ENCODE results near the gene DDOST.

GRCh38 chr1:20708891-20709290 is 47.7 kb upstream of the DDOST start:
- TF ChIP-seq, protein P1, sequence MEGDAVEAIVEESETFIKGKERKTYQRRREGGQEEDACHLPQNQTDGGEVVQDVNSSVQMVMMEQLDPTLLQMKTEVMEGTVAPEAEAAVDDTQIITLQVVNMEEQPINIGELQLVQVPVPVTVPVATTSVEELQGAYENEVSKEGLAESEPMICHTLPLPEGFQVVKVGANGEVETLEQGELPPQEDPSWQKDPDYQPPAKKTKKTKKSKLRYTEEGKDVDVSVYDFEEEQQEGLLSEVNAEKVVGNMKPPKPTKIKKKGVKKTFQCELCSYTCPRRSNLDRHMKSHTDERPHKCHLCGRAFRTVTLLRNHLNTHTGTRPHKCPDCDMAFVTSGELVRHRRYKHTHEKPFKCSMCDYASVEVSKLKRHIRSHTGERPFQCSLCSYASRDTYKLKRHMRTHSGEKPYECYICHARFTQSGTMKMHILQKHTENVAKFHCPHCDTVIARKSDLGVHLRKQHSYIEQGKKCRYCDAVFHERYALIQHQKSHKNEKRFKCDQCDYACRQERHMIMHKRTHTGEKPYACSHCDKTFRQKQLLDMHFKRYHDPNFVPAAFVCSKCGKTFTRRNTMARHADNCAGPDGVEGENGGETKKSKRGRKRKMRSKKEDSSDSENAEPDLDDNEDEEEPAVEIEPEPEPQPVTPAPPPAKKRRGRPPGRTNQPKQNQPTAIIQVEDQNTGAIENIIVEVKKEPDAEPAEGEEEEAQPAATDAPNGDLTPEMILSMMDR (IDR thresholded peaks at IDR 0.05; ENCODE audit: poor library complexity) = no peak
- no peak for TF ChIP-seq EZH2 (IDR thresholded peaks at IDR 0.05; ENCODE audit: borderline replicate concordance)
